ENCODE data around the gene NELL2. TPM values are rescaled to one million over a fixed set of nuclear protein-coding genes. Genes with fewer than 3 reads are reported as not detected.
"Not testable (repeated sequence)": the region's sequence is repeated elsewhere in the genome, so short reads cannot be mapped to it uniquely, and the experiment has no call there.

The NELL2 gene
- total RNA-seq, 2 donors from 2014 or later, result 5.1 to 6.9 TPM

DNA sequence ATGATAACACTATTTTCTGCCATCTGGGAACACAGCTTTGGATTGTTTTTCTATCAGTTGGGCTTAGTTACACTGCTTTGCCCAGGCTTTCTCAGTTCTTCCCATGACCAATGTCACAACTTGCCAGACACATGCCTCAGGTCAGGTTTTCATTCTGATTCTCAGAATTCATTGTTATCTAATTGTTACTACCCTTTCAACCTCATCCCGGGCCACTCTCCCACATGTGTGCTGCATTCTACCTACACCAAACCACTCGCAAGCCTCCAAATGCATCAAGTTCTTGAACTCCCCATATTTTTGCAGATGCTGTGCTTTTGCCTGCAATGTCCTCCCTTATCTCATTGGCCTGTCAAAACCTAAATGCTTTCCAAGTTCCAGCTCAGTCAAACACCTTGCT lies 36.3 kb downstream of the NELL2 start:
- TF ChIP-seq, protein P1, sequence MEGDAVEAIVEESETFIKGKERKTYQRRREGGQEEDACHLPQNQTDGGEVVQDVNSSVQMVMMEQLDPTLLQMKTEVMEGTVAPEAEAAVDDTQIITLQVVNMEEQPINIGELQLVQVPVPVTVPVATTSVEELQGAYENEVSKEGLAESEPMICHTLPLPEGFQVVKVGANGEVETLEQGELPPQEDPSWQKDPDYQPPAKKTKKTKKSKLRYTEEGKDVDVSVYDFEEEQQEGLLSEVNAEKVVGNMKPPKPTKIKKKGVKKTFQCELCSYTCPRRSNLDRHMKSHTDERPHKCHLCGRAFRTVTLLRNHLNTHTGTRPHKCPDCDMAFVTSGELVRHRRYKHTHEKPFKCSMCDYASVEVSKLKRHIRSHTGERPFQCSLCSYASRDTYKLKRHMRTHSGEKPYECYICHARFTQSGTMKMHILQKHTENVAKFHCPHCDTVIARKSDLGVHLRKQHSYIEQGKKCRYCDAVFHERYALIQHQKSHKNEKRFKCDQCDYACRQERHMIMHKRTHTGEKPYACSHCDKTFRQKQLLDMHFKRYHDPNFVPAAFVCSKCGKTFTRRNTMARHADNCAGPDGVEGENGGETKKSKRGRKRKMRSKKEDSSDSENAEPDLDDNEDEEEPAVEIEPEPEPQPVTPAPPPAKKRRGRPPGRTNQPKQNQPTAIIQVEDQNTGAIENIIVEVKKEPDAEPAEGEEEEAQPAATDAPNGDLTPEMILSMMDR (conservative IDR thresholded peaks at IDR 0.05), result no peak
- no peak for DNase-seq
- H3K4me3 ChIP-seq (ENCODE audit: low read length), result no peak overlapping the region
- Mint-ChIP-seq H3K4me3 (no peak overlapping the region), H3K27ac (no peak overlapping the region), H3K27me3 (ENCODE audit: insufficient read depth) (no peaks in the 10 kb centered on the region), H3K4me1 (no peaks in the 10 kb centered on the region), H3K36me3 (ENCODE audit: low read depth) (no peaks in the 10 kb centered on the region), H3K9me3 (no peaks in the 10 kb centered on the region)
- no peaks in the 10 kb centered on the region for H3K27me3 ChIP-seq (ENCODE audit: control insufficient read depth, insufficient read depth, low read length, poor library complexity, severe bottlenecking)
- no peaks in the 10 kb centered on the region for H3K36me3 ChIP-seq (ENCODE audit: control insufficient read depth, insufficient read depth, low read length)
- WGBS, 2 experiments (ENCODE audit: insufficient coverage in 1 of 2, insufficient read length in 1 of 2), result 90 to 100% methylated on average over 2 of the region's 2 CpGs
- no peak overlapping the region for H3K27ac ChIP-seq (ENCODE audit: low read depth, low read length)
- no peaks in the 10 kb centered on the region for H3K4me1 ChIP-seq (ENCODE audit: control insufficient read depth, insufficient read depth, low read length)
- no peak overlapping the region for H3K9ac ChIP-seq (ENCODE audit: extremely low read depth, low read length, poor library complexity, severe bottlenecking)
- H3K9me3 ChIP-seq (ENCODE audit: control insufficient read depth, low read length), result no peaks in the 10 kb centered on the region

DNA sequence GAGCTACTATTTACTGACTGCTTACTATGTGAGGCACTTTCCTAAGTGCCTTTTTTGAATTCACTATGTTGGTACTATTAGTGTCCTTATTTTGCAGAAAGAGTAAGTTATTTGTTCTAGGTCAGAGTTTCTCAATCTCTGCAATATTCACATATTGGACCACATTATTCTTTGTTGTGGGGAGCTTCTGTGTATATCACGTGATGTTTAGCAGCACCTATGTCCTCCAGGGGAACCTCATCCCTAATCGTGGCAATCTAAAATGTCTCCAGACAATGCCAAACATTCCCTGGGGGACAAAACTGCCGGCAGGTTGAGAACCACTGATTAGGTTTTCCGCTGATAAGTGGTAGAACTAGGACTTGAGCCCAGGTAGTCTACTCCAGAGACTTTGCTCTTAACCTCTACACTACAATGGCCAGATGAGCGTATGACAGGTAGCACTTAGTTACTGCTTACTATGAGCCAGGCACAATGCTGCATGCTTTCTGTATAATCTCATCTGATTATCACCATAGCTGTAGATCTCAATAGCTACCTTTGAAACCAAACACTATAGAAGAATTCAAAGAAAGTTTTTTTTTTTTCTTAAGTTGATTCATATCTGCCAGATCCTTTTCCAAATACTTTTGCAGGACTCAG lies 38.9 kb downstream of the NELL2 start:
- Mint-ChIP-seq H3K4me1 (no peaks in the 10 kb centered on the region), H3K9me3 (no peaks in the 10 kb centered on the region), H3K27ac (no peak overlapping the region), H3K36me3 (ENCODE audit: low read depth) (no peaks in the 10 kb centered on the region), H3K27me3 (ENCODE audit: insufficient read depth) (no peaks in the 10 kb centered on the region), H3K4me3 (no peak overlapping the region)
- H3K9me3 ChIP-seq (ENCODE audit: control insufficient read depth, low read length), result no peaks in the 10 kb centered on the region
- H3K4me3 ChIP-seq (ENCODE audit: low read length), result no peak overlapping the region
- no peak overlapping the region for H3K9ac ChIP-seq (ENCODE audit: extremely low read depth, low read length, poor library complexity, severe bottlenecking)
- WGBS, 2 experiments (ENCODE audit: insufficient coverage in 1 of 2, insufficient read length in 1 of 2), result 50 to 73% methylated on average over 2 to 5 of the region's 5 CpGs
- H3K27ac ChIP-seq (ENCODE audit: low read depth, low read length), result no peak overlapping the region
- H3K27me3 ChIP-seq (ENCODE audit: control insufficient read depth, insufficient read depth, low read length, poor library complexity, severe bottlenecking), result no peaks in the 10 kb centered on the region
- no peaks in the 10 kb centered on the region for H3K4me1 ChIP-seq (ENCODE audit: control insufficient read depth, insufficient read depth, low read length)
- DNase-seq, result no peak
- TF ChIP-seq, protein P1 (conservative IDR thresholded peaks at IDR 0.05), result no peak
- H3K36me3 ChIP-seq (ENCODE audit: control insufficient read depth, insufficient read depth, low read length), result no peaks in the 10 kb centered on the region

DNA sequence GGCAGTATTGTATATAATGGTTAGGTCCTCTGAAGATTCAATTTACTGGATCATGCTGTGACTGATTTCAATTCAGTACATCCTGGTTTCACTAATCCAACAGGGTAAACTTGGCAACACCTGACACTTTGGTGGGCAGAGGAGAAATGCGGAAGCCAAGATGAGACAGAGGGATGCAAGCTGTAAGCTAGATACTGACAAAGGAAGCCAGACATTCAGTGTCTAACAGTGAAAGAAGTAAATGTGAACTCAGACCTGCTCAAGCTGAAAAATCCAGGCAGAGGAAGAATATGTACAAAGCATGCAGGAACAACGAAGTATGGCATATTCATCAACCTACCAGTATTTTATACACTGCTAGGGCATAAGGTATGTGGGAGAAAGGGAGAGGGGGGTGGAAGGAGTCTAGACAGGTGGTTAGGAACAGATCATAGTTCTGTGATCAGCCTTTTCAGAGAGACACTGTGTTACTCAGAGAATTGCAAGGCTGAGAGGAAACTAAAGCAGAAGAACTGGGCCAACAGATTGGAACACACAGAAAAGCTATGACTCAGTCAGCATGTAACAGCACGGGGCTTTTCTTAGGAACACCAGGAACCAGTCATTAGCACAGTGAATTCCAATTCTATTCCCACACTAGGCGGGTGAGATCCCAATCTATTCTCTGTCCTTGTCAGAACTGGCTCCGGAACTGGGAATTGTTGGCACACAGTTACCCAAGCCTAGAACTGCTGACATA lies 40.3 kb downstream of the NELL2 start:
- WGBS, 2 experiments (ENCODE audit: insufficient coverage in 1 of 2, insufficient read length in 1 of 2), result 89 to 93% methylated on average over 3 to 4 of the region's 5 CpGs

DNA sequence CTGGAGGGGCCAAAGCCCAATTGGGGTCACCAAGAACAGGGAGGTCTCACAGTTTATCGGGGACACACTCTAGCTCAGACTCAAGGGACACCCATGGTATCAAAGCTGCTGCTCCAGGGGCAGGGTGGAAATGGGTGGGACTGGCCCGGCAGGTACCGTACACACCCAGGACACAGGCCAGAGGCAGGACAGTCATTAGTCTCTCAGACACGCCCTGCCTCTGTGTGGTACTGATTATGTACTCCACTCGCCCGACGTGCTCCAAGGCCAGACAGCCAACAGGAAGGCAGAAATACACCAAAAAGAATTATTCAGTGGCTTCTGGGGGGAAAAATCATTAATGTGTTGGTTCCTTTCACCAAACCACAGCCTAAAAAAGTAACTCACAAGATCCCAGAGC lies 41.1 kb downstream of the NELL2 start:
- 98 to 100% methylated on average over 4 to 7 of the region's 7 CpGs for WGBS, 2 experiments (ENCODE audit: insufficient coverage in 1 of 2, insufficient read length in 1 of 2)
- H3K27me3 Mint-ChIP-seq (ENCODE audit: insufficient read depth); H3K27ac Mint-ChIP-seq; H3K27ac ChIP-seq (ENCODE audit: low read depth, low read length); H3K4me3 Mint-ChIP-seq; H3K4me1 ChIP-seq (ENCODE audit: control insufficient read depth, insufficient read depth, low read length); H3K36me3 Mint-ChIP-seq (ENCODE audit: low read depth); H3K9me3 Mint-ChIP-seq; H3K9ac ChIP-seq (ENCODE audit: extremely low read depth, low read length, poor library complexity, severe bottlenecking); H3K4me3 ChIP-seq (ENCODE audit: low read length); H3K9me3 ChIP-seq (ENCODE audit: control insufficient read depth, low read length); H3K36me3 ChIP-seq (ENCODE audit: control insufficient read depth, insufficient read depth, low read length); H3K27me3 ChIP-seq (ENCODE audit: control insufficient read depth, insufficient read depth, low read length, poor library complexity, severe bottlenecking); DNase-seq; H3K4me1 Mint-ChIP-seq: not testable (repeated sequence)

More for the DNA sequence above, 40.3 kb downstream of the NELL2 start:
- Mint-ChIP-seq H3K4me3 (no peak overlapping the region), H3K4me1 (no peaks in the 10 kb centered on the region), H3K27me3 (ENCODE audit: insufficient read depth) (no peaks in the 10 kb centered on the region), H3K36me3 (ENCODE audit: low read depth) (no peaks in the 10 kb centered on the region), H3K27ac (no peak overlapping the region), H3K9me3 (no peaks in the 10 kb centered on the region)
- no peak for DNase-seq
- TF ChIP-seq, protein P1 (conservative IDR thresholded peaks at IDR 0.05), result no peak
- Histone ChIP-seq H3K27me3 (ENCODE audit: control insufficient read depth, insufficient read depth, low read length, poor library complexity, severe bottlenecking) (no peaks in the 10 kb centered on the region), H3K9ac (ENCODE audit: extremely low read depth, low read length, poor library complexity, severe bottlenecking) (no peak overlapping the region), H3K27ac (ENCODE audit: low read depth, low read length) (no peak overlapping the region), H3K9me3 (ENCODE audit: control insufficient read depth, low read length) (no peaks in the 10 kb centered on the region), H3K36me3 (ENCODE audit: control insufficient read depth, insufficient read depth, low read length) (no peaks in the 10 kb centered on the region), H3K4me1 (ENCODE audit: control insufficient read depth, insufficient read depth, low read length) (no peaks in the 10 kb centered on the region), H3K4me3 (ENCODE audit: low read length) (no peak overlapping the region)

Measured in endodermal cell (in vitro differentiated cells).